ENCODE measurements around the gene SPSB2.

DNA sequence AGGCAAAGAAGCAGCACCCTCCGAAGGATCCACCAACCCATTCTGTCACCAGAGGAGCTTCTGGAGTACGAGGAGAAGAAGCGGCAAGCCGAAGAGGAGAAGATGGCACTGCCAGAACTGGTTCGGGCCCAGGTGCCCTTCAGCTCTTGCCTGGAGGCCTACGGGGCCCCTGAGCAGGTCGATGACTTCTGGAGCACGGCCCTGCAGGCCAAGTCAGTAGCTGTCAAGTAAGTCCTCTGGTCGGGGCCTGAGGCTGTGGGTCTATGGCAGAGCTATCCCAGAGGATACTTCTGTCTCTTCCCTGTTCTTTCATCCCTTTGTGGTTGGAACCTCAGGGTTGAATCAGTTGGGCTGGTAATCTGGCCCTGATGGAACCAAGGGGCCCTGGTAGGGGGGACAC lies 11.7 kb downstream of the SPSB2 start:
- TF ChIP-seq, protein P1, sequence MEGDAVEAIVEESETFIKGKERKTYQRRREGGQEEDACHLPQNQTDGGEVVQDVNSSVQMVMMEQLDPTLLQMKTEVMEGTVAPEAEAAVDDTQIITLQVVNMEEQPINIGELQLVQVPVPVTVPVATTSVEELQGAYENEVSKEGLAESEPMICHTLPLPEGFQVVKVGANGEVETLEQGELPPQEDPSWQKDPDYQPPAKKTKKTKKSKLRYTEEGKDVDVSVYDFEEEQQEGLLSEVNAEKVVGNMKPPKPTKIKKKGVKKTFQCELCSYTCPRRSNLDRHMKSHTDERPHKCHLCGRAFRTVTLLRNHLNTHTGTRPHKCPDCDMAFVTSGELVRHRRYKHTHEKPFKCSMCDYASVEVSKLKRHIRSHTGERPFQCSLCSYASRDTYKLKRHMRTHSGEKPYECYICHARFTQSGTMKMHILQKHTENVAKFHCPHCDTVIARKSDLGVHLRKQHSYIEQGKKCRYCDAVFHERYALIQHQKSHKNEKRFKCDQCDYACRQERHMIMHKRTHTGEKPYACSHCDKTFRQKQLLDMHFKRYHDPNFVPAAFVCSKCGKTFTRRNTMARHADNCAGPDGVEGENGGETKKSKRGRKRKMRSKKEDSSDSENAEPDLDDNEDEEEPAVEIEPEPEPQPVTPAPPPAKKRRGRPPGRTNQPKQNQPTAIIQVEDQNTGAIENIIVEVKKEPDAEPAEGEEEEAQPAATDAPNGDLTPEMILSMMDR (IDR thresholded peaks at IDR 0.05; ENCODE audit: low read depth, low read length): no peak
- no peak for TF ChIP-seq EZH2phosphoT487 (IDR thresholded peaks at IDR 0.05; ENCODE audit: low read depth)
